Measurements from ENCODE around the gene FAM222B.
"Not testable (repeated sequence)": the region's sequence is repeated elsewhere in the genome, so short reads cannot be mapped to it uniquely, and the experiment has no call there.

The FAM222B gene

GRCh38 chr17:28871056-28871579 lies 28.5 kb upstream of the FAM222B start:
- DNase-seq (ENCODE audit: low read depth in 2 of 2): no peak

DNA sequence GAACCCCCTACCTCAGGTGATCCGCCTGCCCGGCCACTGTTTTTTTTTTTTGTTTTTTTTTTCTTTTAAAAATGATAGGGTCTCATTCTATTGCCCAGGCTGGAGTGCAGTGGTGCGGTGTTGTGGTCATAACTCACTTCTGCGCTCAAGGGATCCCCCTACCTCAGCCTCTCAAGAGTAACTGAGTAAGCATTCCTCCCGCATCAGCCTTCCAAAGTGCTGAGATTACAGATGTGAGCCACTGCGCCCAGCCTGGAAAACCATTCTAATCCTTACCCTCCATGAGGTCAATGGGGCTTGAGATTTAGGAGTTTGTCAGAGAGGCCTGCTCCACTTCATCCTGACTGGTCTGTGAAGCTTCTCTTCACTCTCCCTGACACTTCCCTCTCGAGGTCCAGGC lies 24.7 kb upstream of the FAM222B start:
- no peak for DNase-seq (ENCODE audit: low read depth in 2 of 2)

DNA sequence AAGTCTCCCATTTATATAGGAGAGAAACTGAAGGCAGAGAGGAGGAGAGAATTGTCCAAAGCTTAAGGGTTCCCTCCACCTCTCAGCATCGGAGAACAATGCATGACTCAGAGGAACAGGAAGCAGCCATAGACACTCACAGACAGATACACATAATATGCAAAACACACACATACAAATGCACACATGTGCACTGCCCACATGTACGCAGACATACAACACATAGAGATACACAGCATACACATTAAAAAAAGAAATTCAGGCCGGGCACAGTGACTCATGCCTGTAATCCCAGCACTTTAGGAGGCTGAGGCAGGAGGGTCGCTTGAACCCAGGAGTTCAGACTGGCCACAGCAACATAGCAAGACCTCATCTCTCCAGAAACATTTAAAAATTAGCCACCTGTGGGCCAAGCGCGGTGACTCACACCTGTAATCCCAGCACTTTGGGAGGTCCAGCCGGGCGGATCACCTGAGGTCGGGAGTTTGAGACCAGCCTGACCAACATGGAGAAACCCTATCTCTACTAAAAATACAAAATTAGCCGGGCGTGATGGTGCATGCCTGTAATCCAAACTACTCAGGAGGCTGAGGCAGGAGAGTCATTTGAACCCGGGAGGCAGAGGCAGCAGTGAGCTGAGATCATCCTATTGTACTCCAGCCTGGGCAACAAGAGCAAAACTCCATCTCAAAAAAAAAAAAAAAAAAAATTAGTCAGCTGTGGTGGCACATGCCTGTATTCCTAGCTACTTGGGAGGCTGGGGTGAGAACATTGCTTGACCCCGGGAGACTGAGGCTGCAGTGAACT lies 23.6 kb upstream of the FAM222B start:
- DNase-seq (ENCODE audit: low read depth in 2 of 2): no peak

- DNase-seq (ENCODE audit: low read depth in 2 of 2): no peak
Observed at GRCh38 chr17:28864991-28865849, 22.6 kb upstream of the FAM222B start.

GRCh38 chr17:28863953-28864352 lies 21.4 kb upstream of the FAM222B start:
- no peak for DNase-seq (ENCODE audit: low read depth in 2 of 2)

DNA sequence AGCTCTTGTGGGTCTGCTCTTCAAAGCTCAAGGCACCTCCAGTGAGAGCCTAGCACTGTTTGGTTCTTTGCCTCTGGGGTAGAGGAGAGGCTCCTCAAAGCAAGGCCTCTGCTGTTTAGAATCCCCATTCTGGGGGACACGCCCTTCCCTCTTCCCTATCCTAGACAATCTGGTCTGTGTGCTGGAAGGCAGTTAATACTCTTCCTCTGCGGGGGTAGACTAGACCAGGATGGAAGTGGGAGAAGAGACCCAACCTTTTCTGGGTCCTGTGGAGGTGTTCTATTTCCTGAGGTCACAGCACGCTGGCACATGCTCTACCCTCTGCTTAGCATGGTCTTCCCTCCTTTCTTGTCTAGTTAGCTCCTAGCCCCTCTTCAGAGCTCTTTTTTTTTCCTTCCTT lies 20.0 kb upstream of the FAM222B start:
- DNase-seq (ENCODE audit: low read depth in 2 of 2): no peak

GRCh38 chr17:28861393-28862203 lies 19.0 kb upstream of the FAM222B start:
- no peak for DNase-seq (ENCODE audit: low read depth in 2 of 2)

- no peak for DNase-seq (ENCODE audit: low read depth in 2 of 2)
Observed at GRCh38 chr17:28860363-28860808, 17.8 kb upstream of the FAM222B start.

- no peak for DNase-seq (ENCODE audit: low read depth in 2 of 2)
Observed at GRCh38 chr17:28858801-28859355, 16.3 kb upstream of the FAM222B start.

- DNase-seq (ENCODE audit: low read depth in 2 of 2): no peak
Observed at GRCh38 chr17:28857905-28858800, 15.6 kb upstream of the FAM222B start.

DNA sequence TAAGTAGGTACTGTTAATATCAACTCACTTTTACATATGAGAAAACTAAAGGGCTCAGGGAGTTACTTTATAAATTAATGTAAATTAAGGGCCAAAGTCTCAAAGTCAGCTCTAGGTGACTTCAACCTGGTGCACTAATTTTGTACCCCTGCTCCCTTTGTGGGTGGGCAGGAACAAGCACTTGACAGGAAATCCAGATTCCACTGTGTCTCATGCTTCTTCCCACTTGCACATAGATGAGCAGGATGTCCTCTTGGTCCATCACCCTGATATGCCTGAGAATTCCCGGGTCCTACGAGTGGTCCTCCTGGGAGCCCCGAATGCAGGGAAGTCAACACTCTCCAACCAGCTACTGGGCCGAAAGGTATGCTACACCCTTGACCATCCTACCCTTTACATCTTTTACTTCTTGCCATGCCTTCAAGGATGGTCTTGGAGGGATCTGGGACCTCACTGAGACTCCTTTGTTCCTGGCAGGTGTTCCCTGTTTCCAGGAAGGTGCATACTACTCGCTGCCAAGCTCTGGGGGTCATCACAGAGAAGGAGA lies 13.5 kb upstream of the FAM222B start:
- no peak for DNase-seq (ENCODE audit: low read depth in 2 of 2)

- DNase-seq (ENCODE audit: low read depth in 2 of 2): no peak
Observed at GRCh38 chr17:28855336-28855679, 12.7 kb upstream of the FAM222B start.

- DNase-seq (ENCODE audit: low read depth in 2 of 2): peak; percentile 66 to 70
Observed at GRCh38 chr17:28854457-28855335, 12.1 kb upstream of the FAM222B start, which contains the start of gene ERAL1. TSS of gene ERAL1 (plus strand) at chr17:28855016. CDS start at chr17:28855035, 19 bp downstream.

GRCh38 chr17:28853295-28853694 lies 10.7 kb upstream of the FAM222B start:
- no peak for DNase-seq (ENCODE audit: low read depth in 2 of 2)

- DNase-seq (ENCODE audit: low read depth in 2 of 2): no peak
Observed at GRCh38 chr17:28849281-28849680, 6.7 kb upstream of the FAM222B start.

GRCh38 chr17:28848667-28849066 lies 6.1 kb upstream of the FAM222B start:
- peak in 1 of 2 donors; percentile 21 for DNase-seq (ENCODE audit: low read depth in 2 of 2)

DNA sequence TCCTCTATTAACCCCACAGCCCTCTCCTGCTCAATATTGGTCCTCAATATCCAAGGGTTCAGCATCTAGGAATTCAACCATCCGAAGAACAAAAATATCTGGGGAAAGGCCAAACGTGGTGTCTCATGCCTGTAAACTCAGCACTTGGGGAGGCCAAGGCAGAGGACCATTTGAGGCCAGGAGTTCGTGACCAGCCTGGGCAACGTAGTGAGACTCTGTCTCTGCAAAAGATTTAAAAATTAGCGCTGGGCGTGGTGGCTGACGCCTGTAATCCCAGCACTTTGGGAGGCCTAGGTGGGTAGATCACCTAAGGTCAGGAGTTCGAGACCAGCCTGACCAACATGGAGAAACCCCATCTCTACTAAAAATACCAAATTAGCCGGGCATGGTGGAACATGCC lies 4.1 kb upstream of the FAM222B start:
- not testable (repeated sequence) for DNase-seq (ENCODE audit: low read depth in 2 of 2)

DNA sequence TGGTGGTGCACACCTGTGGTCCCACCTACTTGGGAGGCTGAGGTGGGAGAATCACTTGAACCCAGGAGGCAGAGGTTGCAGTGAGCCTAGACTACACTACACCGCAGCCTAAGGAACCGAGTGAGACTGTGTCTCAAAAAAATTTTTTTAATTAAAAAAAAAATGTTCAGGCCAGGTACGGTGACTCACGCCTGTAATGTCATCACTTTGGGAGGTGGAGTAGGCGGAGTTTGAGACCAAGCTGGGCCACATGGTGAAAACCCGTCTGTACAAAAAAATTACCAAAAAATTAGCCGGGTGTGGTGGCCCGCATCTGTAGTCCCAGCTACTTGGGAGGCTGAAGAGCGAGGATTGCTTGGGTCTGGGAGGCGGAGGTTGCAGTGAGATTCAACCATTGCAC lies 3.6 kb upstream of the FAM222B start:
- no peak for DNase-seq (ENCODE audit: low read depth in 2 of 2)

- DNase-seq (ENCODE audit: low read depth in 2 of 2): no peak
Observed at GRCh38 chr17:28843816-28844148, 1.2 kb upstream of the FAM222B start.

Data from stimulated activated CD8-positive, alpha-beta memory T cell treated with anti-CD3 and anti-CD28 coated beads, Interleukin-15, amount 100 ng/mL, for 4 hours (primary cell).